GM23248 (cell line): ENCODE data around the gene AIMP1. TPM values are rescaled to one million over a fixed set of nuclear protein-coding genes. Genes with fewer than 3 reads are reported as not detected.
"Not testable (repeated sequence)": the region's sequence is repeated elsewhere in the genome, so short reads cannot be mapped to it uniquely, and the experiment has no call there.

Experiments
- DNase-seq: peaks from one replicate; pipeline ENCODE4 v3.0.0-alpha.2; 2015
- H2AFZ ChIP-seq: fragments of 200-600 bp; sonication (generic); 2 replicates; pipeline ENCODE4 v1.6.1; 2016; ENCODE audit warnings: antibody characterized with exemption
- H3F3A ChIP-seq: fragments of 200-600 bp; sonication (generic); 2 replicates; pipeline ENCODE4 v1.6.1; 2016; ENCODE audit warnings: mild to moderate bottlenecking, antibody characterized with exemption, mixed run types; ENCODE audit not compliant: insufficient read depth
- H3K27ac ChIP-seq: fragments of 200-600 bp; sonication (generic); 2 replicates; pipeline ENCODE4 v1.5.1; 2016; ENCODE audit warnings: mild to moderate bottlenecking
- H3K27me3 ChIP-seq: fragments of 200-600 bp; sonication (generic); replicated peaks from 2 replicates; pipeline ENCODE4 v1.6.1; 2016; ENCODE audit warnings: mild to moderate bottlenecking; ENCODE audit not compliant: insufficient read depth
- H3K36me3 ChIP-seq: fragments of 200-600 bp; sonication (generic); 2 replicates; pipeline ENCODE4 v1.6.1; 2016; ENCODE audit warnings: low read depth, mild to moderate bottlenecking
- H3K4me1 ChIP-seq: fragments of 200-600 bp; sonication (generic); 2 replicates; pipeline ENCODE4 v1.6.1; 2016; ENCODE audit warnings: mild to moderate bottlenecking; ENCODE audit not compliant: insufficient read depth
- H3K4me2 ChIP-seq: fragments of 200-600 bp; sonication (generic); one replicate; pipeline ENCODE4 v1.6.1; 2016; ENCODE audit warnings: mild to moderate bottlenecking; ENCODE audit not compliant: unreplicated experiment
- H3K4me3 ChIP-seq: fragments of 200-600 bp; sonication (generic); 2 replicates; pipeline ENCODE4 v1.5.1; 2016; ENCODE audit warnings: mild to moderate bottlenecking
- H3K79me2 ChIP-seq: fragments of 200-600 bp; sonication (generic); 2 replicates; pipeline ENCODE4 v1.6.1; 2016; ENCODE audit warnings: mild to moderate bottlenecking; ENCODE audit not compliant: insufficient read depth
- H3K9ac ChIP-seq: fragments of 200-600 bp; sonication (generic); 2 replicates; pipeline ENCODE4 v1.6.1; 2016; ENCODE audit warnings: mild to moderate bottlenecking
- H3K9me2 ChIP-seq: fragments of 200-600 bp; sonication (generic); 2 replicates; pipeline ENCODE4 v1.6.1; 2016; ENCODE audit warnings: mixed run types, mild to moderate bottlenecking, moderate library complexity; ENCODE audit not compliant: insufficient read depth
- H3K9me3 ChIP-seq: fragments of 200-600 bp; sonication (generic); one replicate; pipeline ENCODE4 v1.6.1; 2017; ENCODE audit warnings: low read depth
- H4K20me1 ChIP-seq: fragments of 200-600 bp; sonication (generic); 2 replicates; pipeline ENCODE4 v1.6.0; 2016; ENCODE audit not compliant: insufficient read depth
- EZH2 ChIP-seq: fragments of 200-600 bp; sonication (generic); IDR thresholded peaks from 2 replicates; pipeline ENCODE4 v1.6.1; 2018; ENCODE audit warnings: antibody characterized with exemption, mild to moderate bottlenecking; ENCODE audit not compliant: insufficient read depth, poor library complexity, severe bottlenecking
- EZH2phosphoT487 ChIP-seq: fragments of 200-600 bp; sonication (generic); IDR thresholded peaks from 2 replicates; pipeline ENCODE4 v1.6.1; 2018; ENCODE audit warnings: antibody characterized with exemption, moderate library complexity, mild to moderate bottlenecking, low read depth; ENCODE audit not compliant: insufficient read depth
- WGBS, 2 experiments: methylation state at CpG; one replicate each; pipeline ENCODE4 v1.1.6; 2015 to 2017; ENCODE audit warnings: low lambda C conversion rate in 2 of 2, low coverage in 1 of 2; ENCODE audit errors: missing lambda C conversion rate in 2 of 2; 5-methylcytosine and 5-hydroxymethylcytosine counted together
- in situ Hi-C: fragments of 300-500 bp; cut with MboI; formaldehyde crosslinking; loops from 2 replicates; pipeline ENCODE4 v1.15.0; 2020
- polyA plus RNA-seq: library from polyadenylated mRNA; unstranded; fragments of >200 nt; fragmentation: Nextera tagmentation; extraction: Ambion mirVana; gene quantifications from 2 replicates; pipeline ENCODE4 v1.2.1, GENCODE V29; 2016
- total RNA-seq: library from RNA; depleted of rRNA; stranded (reverse); fragments of >200 nt; shearing (Covaris generic); gene quantifications from 2 replicates; pipeline ENCODE4 v1.2.3, GENCODE V29; 2014

Gene AIMP1
- total and polyA plus RNA-seq, 2 experiments from 2014 or later = 45.5 to 101 TPM

- TF ChIP-seq EZH2 (no peak), EZH2phosphoT487 (no peak)
These were observed 541 bp downstream of the AIMP1 start for GRCh38 chr4:106316773-106317409.

GRCh38 chr4:106317815-106318214, 1.5 kb downstream of the AIMP1 start:
- H2AFZ ChIP-seq = no peak overlapping the region
- H3F3A ChIP-seq = peaks cover 15% of the 10 kb centered on the region
- H3K9me2 ChIP-seq = no peaks in the 10 kb centered on the region
- H3K27me3 ChIP-seq = no peaks in the 10 kb centered on the region
- no peaks in the 10 kb centered on the region for H4K20me1 ChIP-seq
- H3K79me2 ChIP-seq = peaks cover 92% of the 10 kb centered on the region
- no peak for TF ChIP-seq EZH2phosphoT487
- TF ChIP-seq EZH2 = no peak
- H3K4me1 ChIP-seq = peaks cover 47% of the 10 kb centered on the region
- DNase-seq = no peak
- H3K4me3 ChIP-seq = peak overlapping the region; percentile 93
- peak overlapping the region; percentile 96 for H3K9ac ChIP-seq
- H3K4me2 ChIP-seq = peak overlapping the region; percentile 93
- in situ Hi-C loops = no loop called here
- H3K9me3 ChIP-seq = no peaks in the 10 kb centered on the region
- 41 to 67% methylated on average over 1 of the region's 1 CpG for WGBS, 2 experiments
- H3K36me3 ChIP-seq = no peaks in the 10 kb centered on the region
- H3K27ac ChIP-seq = no peak overlapping the region

More at GRCh38 chr4:106316773-106317409, 541 bp downstream of the AIMP1 start:
- Histone ChIP-seq H2AFZ (peak overlapping the region; percentile 83), H3K36me3 (no peaks in the 10 kb centered on the region), H3K27me3 (no peaks in the 10 kb centered on the region), H3F3A (peaks cover 24% of the 10 kb centered on the region), H4K20me1 (no peaks in the 10 kb centered on the region), H3K4me1 (peaks cover 56% of the 10 kb centered on the region), H3K27ac (peak overlapping the region; percentile 94), H3K9ac (peak overlapping the region; percentile 96), H3K79me2 (peaks cover 85% of the 10 kb centered on the region), H3K9me2 (no peaks in the 10 kb centered on the region), H3K9me3 (no peaks in the 10 kb centered on the region), H3K4me2 (peak overlapping the region; percentile 93), H3K4me3 (peak overlapping the region; percentile 93)
- DNase-seq = peak; percentile 34
- in situ Hi-C loops = no loop called here
- WGBS, 2 experiments = 5 to 8% methylated on average over 13 of the region's 13 CpGs

- H3K27ac ChIP-seq = no peak overlapping the region
- H4K20me1 ChIP-seq = no peaks in the 10 kb centered on the region
- TF ChIP-seq EZH2 (no peak), EZH2phosphoT487 (0 out of 2 replicates have a peak, but pooled peaks have one; percentile 53)
- in situ Hi-C loops = no loop called here
- no peaks in the 10 kb centered on the region for H3K27me3 ChIP-seq
- H3K9me3 ChIP-seq = no peaks in the 10 kb centered on the region
- no peak for DNase-seq
- H3F3A ChIP-seq = peaks cover 8% of the 10 kb centered on the region
- no peak overlapping the region for H2AFZ ChIP-seq
- peak overlapping the region; percentile 96 for H3K9ac ChIP-seq
- peaks cover 92% of the 10 kb centered on the region for H3K79me2 ChIP-seq
- peak overlapping the region; percentile 93 for H3K4me2 ChIP-seq
- H3K36me3 ChIP-seq = no peaks in the 10 kb centered on the region
- peaks cover 40% of the 10 kb centered on the region for H3K4me1 ChIP-seq
- peak overlapping the region; percentile 93 for H3K4me3 ChIP-seq
- no peaks in the 10 kb centered on the region for H3K9me2 ChIP-seq
These were observed 2.2 kb downstream of the AIMP1 start for GRCh38 chr4:106318511-106318910.

GRCh38 chr4:106320235-106320634, 3.9 kb downstream of the AIMP1 start:
- no peak for DNase-seq
- Histone ChIP-seq H3K4me3 (no peak overlapping the region), H3K27ac (no peak overlapping the region), H2AFZ (no peak overlapping the region), H3K9ac (no peak overlapping the region), H3F3A (no peaks in the 10 kb centered on the region), H3K4me1 (peaks cover 35% of the 10 kb centered on the region), H3K9me3 (no peaks in the 10 kb centered on the region), H3K4me2 (no peak overlapping the region), H3K27me3 (no peaks in the 10 kb centered on the region), H3K9me2 (no peaks in the 10 kb centered on the region), H3K79me2 (peaks cover 92% of the 10 kb centered on the region), H3K36me3 (0 out of 2 replicates have a peak, but pooled peaks cover under 1% of the 10 kb centered on the region), H4K20me1 (no peaks in the 10 kb centered on the region)
- WGBS, 2 experiments = 95 to 100% methylated on average over 1 of the region's 1 CpG
- in situ Hi-C loops = no loop called here
- TF ChIP-seq EZH2 (no peak), EZH2phosphoT487 (no peak)

GRCh38 chr4:106321168-106321567, 4.8 kb downstream of the AIMP1 start:
- WGBS, 2 experiments = 96 to 100% methylated on average over 3 to 34 of the region's 34 CpGs
- Histone ChIP-seq H3K4me1 (peaks cover 44% of the 10 kb centered on the region), H3K79me2 (peaks cover 86% of the 10 kb centered on the region)
- H3K4me3 ChIP-seq, H3K27me3 ChIP-seq, H3K9ac ChIP-seq, H3K9me2 ChIP-seq, DNase-seq, H2AFZ ChIP-seq, H3K36me3 ChIP-seq, H3K4me2 ChIP-seq, H3K27ac ChIP-seq, H4K20me1 ChIP-seq, H3K9me3 ChIP-seq, H3F3A ChIP-seq, in situ Hi-C loops: not testable (repeated sequence)

GRCh38 chr4:106321814-106322213, 5.5 kb downstream of the AIMP1 start:
- H3K4me2 ChIP-seq, DNase-seq, H2AFZ ChIP-seq, H3K27me3 ChIP-seq, H3K27ac ChIP-seq, H3K9me3 ChIP-seq, H4K20me1 ChIP-seq, H3F3A ChIP-seq, H3K4me3 ChIP-seq, H3K9ac ChIP-seq, H3K9me2 ChIP-seq, in situ Hi-C loops, H3K36me3 ChIP-seq: not testable (repeated sequence)
- peaks cover 81% of the 10 kb centered on the region for H3K79me2 ChIP-seq
- H3K4me1 ChIP-seq = peaks cover 48% of the 10 kb centered on the region
- WGBS, 2 experiments = 74 to 82% methylated on average over 6 of the region's 6 CpGs
